IPS DF 4.7 (cell line): ENCODE data around the gene VAC14.

Source experiments
- DNase-seq: peaks from one replicate; pipeline ENCODE4 v3.0.0-alpha.2; 2013; ENCODE audit warnings: low spot score; ENCODE audit errors: extremely low read depth

The VAC14 gene

DNA sequence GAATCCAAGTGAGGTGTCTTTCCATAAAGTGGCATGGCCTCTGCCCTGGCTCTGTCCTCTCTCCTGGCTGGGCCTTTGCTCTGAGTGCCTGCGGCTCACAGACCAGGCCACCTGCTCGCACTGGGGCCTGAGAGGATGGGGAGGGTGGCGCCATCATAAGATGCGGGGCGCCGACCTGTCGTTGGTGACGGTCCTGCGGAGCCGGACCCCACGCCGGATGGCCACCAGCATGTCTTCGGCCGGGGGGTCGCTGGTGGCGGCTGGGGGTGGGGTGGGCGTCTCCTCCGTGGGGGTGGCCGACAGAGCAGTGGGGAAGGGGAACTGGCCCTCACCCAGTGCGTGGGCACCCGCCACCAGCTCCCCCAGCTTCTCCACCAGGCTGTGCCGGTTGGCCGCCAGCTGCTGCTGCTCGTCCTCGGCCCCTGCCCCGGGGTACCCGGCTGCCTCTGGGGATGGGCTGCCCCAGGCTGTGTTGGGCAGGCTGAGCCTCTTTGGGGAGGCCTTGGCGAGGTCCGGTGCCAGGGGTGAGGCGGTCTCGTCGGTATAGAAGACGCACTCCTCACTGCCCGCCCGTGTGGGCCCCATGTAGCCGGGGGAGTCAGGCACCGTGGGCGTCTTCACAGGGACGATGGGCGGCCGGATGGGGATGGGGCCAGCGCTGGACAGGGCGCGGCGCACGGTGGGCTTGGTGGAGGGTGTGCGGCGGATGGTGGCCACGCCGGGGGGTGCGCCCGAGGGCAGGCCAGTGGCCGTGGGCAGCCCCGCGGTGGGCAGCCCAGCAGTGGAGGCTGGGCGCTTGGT lies 137.2 kb downstream of the VAC14 start:
- DNase-seq: no peak

DNA sequence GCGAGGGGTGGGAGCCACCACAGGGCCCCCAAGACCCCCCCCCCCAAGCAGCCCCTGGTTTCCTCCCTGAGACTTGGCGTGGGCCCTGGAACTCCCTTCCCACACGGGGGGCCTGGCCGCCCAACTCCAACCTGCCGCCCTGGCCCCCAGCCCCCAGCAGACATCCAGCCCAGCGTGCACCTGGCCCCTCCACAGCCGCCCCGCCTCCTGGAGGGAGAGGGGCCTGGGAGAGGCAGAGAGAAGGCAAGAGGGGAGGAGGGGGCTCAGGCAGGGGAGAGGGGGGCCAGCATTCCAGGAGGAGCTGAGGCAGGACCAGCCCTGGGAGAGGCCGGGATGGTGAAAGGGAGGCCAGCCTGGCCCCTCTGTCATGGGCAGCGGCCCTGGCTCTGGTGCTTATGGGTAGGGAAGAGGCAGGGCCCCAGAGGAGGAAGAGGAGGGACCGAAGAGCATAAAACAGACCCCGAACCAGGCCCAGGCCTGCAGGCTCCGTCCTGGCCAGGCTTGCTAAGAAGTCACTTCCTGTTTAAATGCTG lies 137.9 kb downstream of the VAC14 start:
- DNase-seq: no peak

GRCh38 chr16:70661918-70662641 lies 138.9 kb downstream of the VAC14 start:
- DNase-seq: no peak

GRCh38 chr16:70661534-70661917 lies 139.4 kb downstream of the VAC14 start:
- no peak for DNase-seq

GRCh38 chr16:70660672-70661350 lies 140.1 kb downstream of the VAC14 start:
- DNase-seq: no peak

DNA sequence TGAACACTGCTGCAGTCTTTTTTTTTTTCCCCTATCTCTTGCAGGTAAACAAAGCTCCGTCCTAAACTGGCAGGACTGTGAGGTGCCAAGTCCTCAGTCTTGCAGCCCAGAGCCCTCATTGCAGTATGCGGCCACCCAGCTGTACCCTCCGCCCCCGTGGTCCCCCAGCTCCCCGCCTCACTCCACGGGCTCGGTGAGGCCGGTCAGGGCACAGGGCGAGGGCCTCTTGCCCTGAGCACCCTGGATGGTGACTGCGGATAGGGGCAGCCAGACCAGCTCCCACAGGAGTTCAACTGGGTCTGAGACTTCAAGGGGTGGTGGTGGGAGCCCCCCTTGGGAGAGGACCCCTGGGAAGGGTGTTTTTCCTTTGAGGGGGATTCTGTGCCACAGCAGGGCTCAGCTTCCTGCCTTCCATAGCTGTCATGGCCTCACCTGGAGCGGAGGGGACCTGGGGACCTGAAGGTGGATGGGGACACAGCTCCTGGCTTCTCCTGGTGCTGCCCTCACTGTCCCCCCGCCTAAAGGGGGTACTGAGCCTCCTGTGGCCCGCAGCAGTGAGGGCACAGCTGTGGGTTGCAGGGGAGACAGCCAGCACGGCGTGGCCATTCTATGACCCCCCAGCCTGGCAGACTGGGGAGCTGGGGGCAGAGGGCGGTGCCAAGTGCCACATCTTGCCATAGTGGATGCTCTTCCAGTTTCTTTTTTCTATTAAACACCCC lies 140.8 kb downstream of the VAC14 start:
- no peak for DNase-seq

DNA sequence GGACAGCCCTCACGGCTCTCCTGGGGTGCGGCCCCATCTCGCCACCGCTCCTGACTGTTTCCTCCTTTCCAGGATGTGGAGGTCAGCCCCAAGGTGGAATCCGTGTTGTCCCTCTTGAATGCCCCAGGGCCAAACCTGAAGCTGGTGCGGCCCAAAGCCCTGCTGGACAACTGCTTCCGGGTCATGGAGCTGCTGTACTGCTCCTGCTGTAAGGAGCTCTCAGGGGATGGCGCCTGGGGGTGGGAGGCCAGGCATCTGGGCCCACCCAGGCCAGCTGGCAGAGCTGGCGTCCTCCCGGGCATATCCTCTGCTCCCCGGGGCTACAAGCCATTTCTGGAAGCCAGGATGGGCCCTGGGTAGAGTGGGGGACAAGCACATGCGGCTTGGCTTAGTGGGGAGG lies 141.4 kb downstream of the VAC14 start:
- no peak for DNase-seq

- no peak for DNase-seq
These were observed 142.0 kb downstream of the VAC14 start for GRCh38 chr16:70658921-70659320.

- no peak for DNase-seq
These were observed 143.0 kb downstream of the VAC14 start for GRCh38 chr16:70657956-70658355.

- no peak for DNase-seq
These were observed 144.2 kb downstream of the VAC14 start for GRCh38 chr16:70656712-70657263.

- DNase-seq: no peak
These were observed 144.8 kb downstream of the VAC14 start for GRCh38 chr16:70656065-70656711.

DNA sequence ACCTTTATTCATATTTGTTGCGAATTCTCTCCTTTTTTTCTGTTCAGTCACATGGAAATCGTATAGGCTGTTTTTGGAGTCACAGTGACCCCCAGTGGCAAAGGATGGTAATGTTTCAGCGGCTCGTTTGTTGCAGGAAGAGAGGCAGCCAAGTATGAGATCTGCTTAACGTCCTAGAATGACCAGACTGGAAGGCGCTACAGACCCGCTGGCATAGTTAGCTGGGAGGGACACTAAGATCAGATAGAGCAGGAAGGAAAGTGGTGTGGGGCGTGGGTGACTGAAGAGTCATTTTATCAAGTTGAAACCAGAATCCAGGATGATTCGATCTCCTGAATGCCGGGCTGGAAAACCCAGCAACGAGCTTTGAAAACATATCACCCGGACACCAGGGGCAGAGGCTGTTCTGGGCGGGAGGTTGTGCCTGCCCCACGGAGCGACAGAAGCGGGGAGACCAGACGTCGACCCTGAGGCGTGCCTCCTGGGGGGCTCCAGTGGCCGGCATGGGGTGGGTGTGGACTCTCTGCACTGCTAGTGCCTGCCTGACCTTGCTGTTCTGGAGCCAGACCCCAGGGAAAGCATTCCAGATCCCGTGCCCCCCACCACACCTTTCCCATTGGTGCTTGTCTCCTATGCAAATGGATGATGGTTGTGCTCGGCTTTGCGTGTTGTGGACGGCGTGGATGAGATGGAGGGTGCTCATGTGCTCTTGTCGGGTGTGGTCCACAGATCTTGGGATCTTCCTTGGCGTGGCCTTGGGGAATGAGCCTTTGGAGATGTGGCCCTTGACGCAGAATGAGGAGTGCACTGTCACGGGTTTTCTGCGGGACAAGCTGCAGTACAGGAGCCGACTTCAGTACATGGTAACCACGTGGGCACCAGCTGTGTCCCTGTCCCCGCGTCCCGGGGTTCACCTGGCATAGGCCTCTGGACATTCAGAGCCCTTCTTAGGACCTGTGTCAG lies 146.9 kb downstream of the VAC14 start:
- peak; percentile 78 for DNase-seq

GRCh38 chr16:70653406-70653805 lies 147.6 kb downstream of the VAC14 start:
- no peak for DNase-seq

- DNase-seq: no peak
These were observed 148.6 kb downstream of the VAC14 start for GRCh38 chr16:70652322-70652721.

GRCh38 chr16:70651524-70651923 lies 149.4 kb downstream of the VAC14 start:
- DNase-seq: no peak

DNA sequence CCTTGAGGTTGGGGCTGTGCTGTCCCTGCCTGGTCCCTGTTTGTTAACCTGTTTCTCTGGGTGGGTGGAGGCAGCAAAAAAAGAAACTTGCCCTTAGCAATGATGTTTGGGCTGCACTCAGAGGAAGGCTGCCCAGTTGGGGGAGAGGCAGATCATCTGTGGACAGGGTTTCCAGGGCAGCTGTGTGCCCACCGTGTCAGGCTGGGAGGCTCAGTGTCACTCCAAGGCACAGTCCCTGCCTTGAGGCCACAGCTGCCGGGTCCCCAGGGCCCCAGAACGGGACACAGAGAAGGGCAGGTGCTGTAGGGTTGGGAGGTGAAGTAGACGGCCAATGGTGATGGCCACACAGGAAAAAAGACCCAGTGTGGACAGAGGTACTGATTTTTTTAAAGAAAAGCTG lies 150.7 kb downstream of the VAC14 start:
- no peak for DNase-seq

GRCh38 chr16:70649300-70649699 lies 151.7 kb downstream of the VAC14 start:
- DNase-seq: no peak

- no peak for DNase-seq
These were observed 152.4 kb downstream of the VAC14 start for GRCh38 chr16:70648606-70649005.
